ENCODE results near the gene TMC6. TPM values are rescaled to one million over a fixed set of nuclear protein-coding genes. Genes with fewer than 3 reads are reported as not detected.
A peak's percentile ranks its signal among the peaks of the same experiment; 100 is the strongest.

Gene TMC6
- total and polyA plus RNA-seq, 2 donors = 19.5 to 23.4 TPM

DNA sequence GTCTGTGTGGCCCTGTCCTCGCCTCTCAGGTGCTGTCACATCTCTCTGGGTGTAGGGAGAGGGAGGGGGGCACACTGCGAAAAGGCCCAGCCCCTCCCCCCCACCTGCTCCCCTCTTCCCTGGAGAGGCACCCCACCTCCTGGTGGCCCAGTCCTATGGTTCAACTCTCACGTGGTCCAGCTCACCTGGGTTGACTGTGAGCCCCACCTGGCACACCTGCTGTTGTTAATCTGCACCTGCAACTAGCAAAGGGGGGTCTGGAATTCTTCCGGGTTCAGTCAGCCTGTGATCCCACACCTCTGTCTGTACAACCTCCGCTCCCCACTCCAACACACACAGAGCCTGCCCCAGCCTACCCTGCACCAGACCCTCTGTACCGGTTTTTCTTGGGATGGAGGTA, 37.9 kb upstream of the TMC6 start:
- H3K36me3 ChIP-seq (ENCODE audit: insufficient read depth) = no peaks in the 10 kb centered on the region
- no peak for DNase-seq (ENCODE audit: extremely low spot score)
- 67% methylated on average over 6 of the region's 6 CpGs for WGBS
- no peaks in the 10 kb centered on the region for H3K4me1 ChIP-seq (ENCODE audit: insufficient read depth)
- H3K27ac ChIP-seq (ENCODE audit: low read depth) = no peak overlapping the region
- H3K4me3 ChIP-seq (ENCODE audit: low read depth, low read length) = no peak overlapping the region

GRCh38 chr17:78164748-78165607, 36.4 kb upstream of the TMC6 start:
- no peak overlapping the region for H3K4me3 ChIP-seq (ENCODE audit: low read depth, low read length)
- H3K27ac ChIP-seq (ENCODE audit: low read depth) = no peak overlapping the region
- no peaks in the 10 kb centered on the region for H3K36me3 ChIP-seq (ENCODE audit: insufficient read depth)
- WGBS = 89% methylated on average over 16 of the region's 16 CpGs
- no peak for DNase-seq (ENCODE audit: extremely low spot score)
- H3K4me1 ChIP-seq (ENCODE audit: insufficient read depth) = no peaks in the 10 kb centered on the region

GRCh38 chr17:78163881-78164747, 35.6 kb upstream of the TMC6 start:
- no peak for DNase-seq (ENCODE audit: extremely low spot score)
- Histone ChIP-seq H3K36me3 (ENCODE audit: insufficient read depth) (no peaks in the 10 kb centered on the region), H3K4me1 (ENCODE audit: insufficient read depth) (no peaks in the 10 kb centered on the region), H3K4me3 (ENCODE audit: low read depth, low read length) (no peak overlapping the region), H3K27ac (ENCODE audit: low read depth) (no peak overlapping the region)
- WGBS = 78% methylated on average over 22 of the region's 22 CpGs

DNA sequence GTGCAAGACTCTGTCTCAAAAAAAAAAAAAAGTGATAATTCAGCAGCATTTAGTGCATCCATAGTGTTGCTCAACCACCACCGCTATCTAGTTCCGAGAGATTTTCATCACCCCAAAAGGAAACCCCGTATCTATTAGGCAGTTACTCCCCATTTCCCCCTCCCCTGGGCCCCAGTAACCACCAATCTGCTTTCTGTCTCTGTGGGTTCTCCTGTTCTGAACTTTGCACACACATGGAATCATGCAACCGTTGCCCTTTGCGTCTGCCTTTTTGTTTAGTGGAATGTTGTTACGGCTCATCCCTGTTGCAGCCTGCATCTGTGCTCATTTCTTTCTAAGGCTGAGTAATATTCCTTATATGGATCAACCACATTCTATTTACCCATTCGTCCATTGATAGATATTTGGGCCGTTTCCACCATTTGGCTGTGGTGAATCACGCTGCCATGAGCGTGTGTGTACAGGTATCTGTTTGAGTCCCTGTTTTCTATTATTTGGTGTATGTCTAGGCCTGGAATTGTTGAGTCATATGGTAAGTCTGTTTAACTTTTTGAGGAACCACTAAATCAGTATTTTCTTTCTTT, 31.1 kb upstream of the TMC6 start:
- H3K36me3 ChIP-seq (ENCODE audit: insufficient read depth) = no peaks in the 10 kb centered on the region
- H3K4me1 ChIP-seq (ENCODE audit: insufficient read depth) = no peaks in the 10 kb centered on the region
- DNase-seq (ENCODE audit: extremely low spot score) = no peak
- no peak overlapping the region for H3K27ac ChIP-seq (ENCODE audit: low read depth)
- WGBS = 78% methylated on average over 10 of the region's 10 CpGs
- no peak overlapping the region for H3K4me3 ChIP-seq (ENCODE audit: low read depth, low read length)

- Histone ChIP-seq H3K36me3 (ENCODE audit: insufficient read depth) (no peaks in the 10 kb centered on the region), H3K27ac (ENCODE audit: low read depth) (no peak overlapping the region), H3K4me3 (ENCODE audit: low read depth, low read length) (no peak overlapping the region), H3K4me1 (ENCODE audit: insufficient read depth) (no peaks in the 10 kb centered on the region)
- WGBS = 84% methylated on average over 11 of the region's 11 CpGs
- DNase-seq (ENCODE audit: extremely low spot score) = no peak
Measured at GRCh38 chr17:78154903-78155811, 26.6 kb upstream of the TMC6 start.

- no peak for DNase-seq (ENCODE audit: extremely low spot score)
- 66% methylated on average over 7 of the region's 7 CpGs for WGBS
- H3K36me3 ChIP-seq (ENCODE audit: insufficient read depth) = no peaks in the 10 kb centered on the region
- H3K4me1 ChIP-seq (ENCODE audit: insufficient read depth) = no peaks in the 10 kb centered on the region
- H3K27ac ChIP-seq (ENCODE audit: low read depth) = no peak overlapping the region
- H3K4me3 ChIP-seq (ENCODE audit: low read depth, low read length) = no peak overlapping the region
Measured at GRCh38 chr17:78151514-78152008, 23.0 kb upstream of the TMC6 start.

DNA sequence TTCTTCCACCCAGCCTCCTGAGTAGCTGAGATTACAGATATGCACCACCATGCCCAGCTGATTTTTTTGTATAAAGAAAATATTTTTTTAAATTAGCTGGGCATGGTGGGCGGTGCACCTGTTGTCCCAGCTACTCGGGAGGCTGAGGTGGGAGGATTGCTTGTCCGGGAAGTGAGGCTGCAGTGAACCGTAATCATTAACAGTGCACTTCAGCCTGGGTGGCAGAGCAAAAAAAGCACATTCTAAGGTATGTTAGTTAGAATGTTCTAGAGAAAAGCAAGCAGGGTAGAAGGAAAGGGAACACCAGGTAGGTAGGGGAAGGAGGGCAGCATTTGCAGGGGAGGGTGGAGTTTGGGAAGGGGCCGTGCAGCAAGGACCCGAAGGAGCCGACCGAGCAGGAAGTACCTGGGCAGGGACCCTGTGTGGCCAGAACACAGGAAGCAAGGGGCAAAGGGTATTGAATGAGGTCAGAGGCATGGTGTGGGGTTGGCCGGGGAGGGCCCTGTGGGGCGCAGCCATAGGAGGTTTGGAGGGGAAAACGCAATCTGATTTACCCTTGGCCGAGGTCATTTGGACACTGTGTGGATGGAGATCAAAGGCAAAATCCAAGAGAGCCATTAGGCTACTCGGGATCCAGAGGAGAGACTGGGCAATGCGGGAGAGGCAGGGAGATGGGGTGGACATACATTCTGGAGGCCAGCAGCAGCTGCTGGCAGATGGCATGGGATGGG, 19.9 kb upstream of the TMC6 start:
- no peaks in the 10 kb centered on the region for H3K36me3 ChIP-seq (ENCODE audit: insufficient read depth)
- no peak for DNase-seq (ENCODE audit: extremely low spot score)
- H3K4me1 ChIP-seq (ENCODE audit: insufficient read depth) = no peaks in the 10 kb centered on the region
- no peak overlapping the region for H3K4me3 ChIP-seq (ENCODE audit: low read depth, low read length)
- WGBS = 76% methylated on average over 14 of the region's 14 CpGs
- no peak overlapping the region for H3K27ac ChIP-seq (ENCODE audit: low read depth)

DNA sequence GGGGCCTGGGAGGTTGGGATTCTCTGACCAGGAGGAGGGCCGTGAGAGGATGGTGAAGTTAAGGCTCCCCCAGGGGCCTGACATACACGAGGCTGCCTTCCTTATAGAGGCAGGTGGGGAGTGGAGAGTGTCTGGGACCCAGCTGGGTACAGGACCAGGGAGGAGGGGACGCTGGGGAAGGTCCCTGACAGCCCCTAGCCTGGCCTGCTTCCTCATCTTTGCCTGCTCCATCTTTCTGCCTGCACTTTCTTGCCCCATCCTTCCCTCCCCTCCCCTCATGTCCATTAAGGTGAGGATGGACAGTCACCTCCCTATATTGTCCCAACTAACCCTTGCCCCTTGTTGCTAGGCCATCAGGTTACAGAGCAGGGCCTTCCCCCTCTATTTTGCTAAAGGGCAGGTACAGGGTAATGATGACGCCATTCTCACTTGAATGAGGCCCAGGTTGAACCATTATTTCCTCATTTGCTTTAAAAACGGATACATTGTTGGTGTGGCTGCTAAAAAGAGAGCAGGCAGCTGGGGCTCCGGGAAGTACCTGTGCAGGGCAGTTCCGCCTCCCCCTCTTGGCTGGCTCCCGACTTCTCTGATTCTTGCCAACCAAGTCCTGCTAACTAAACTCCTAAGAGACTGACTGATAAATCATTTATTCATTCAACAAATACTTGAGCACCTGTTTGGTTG, 18.9 kb upstream of the TMC6 start:
- Histone ChIP-seq H3K36me3 (ENCODE audit: insufficient read depth) (no peaks in the 10 kb centered on the region), H3K27ac (ENCODE audit: low read depth) (no peak overlapping the region), H3K4me3 (ENCODE audit: low read depth, low read length) (no peak overlapping the region), H3K4me1 (ENCODE audit: insufficient read depth) (no peaks in the 10 kb centered on the region)
- DNase-seq (ENCODE audit: extremely low spot score) = no peak
- 83% methylated on average over 8 of the region's 8 CpGs for WGBS

GRCh38 chr17:78146881-78147280, 18.3 kb upstream of the TMC6 start:
- Histone ChIP-seq H3K4me1 (ENCODE audit: insufficient read depth) (no peaks in the 10 kb centered on the region), H3K27ac (ENCODE audit: low read depth) (no peak overlapping the region), H3K36me3 (ENCODE audit: insufficient read depth) (no peaks in the 10 kb centered on the region), H3K4me3 (ENCODE audit: low read depth, low read length) (no peak overlapping the region)
- WGBS = 88% methylated on average over 6 of the region's 6 CpGs
- no peak for DNase-seq (ENCODE audit: extremely low spot score)

GRCh38 chr17:78146471-78146869, 17.9 kb upstream of the TMC6 start:
- 98% methylated on average over 7 of the region's 7 CpGs for WGBS
- H3K27ac ChIP-seq (ENCODE audit: low read depth) = no peak overlapping the region

DNA sequence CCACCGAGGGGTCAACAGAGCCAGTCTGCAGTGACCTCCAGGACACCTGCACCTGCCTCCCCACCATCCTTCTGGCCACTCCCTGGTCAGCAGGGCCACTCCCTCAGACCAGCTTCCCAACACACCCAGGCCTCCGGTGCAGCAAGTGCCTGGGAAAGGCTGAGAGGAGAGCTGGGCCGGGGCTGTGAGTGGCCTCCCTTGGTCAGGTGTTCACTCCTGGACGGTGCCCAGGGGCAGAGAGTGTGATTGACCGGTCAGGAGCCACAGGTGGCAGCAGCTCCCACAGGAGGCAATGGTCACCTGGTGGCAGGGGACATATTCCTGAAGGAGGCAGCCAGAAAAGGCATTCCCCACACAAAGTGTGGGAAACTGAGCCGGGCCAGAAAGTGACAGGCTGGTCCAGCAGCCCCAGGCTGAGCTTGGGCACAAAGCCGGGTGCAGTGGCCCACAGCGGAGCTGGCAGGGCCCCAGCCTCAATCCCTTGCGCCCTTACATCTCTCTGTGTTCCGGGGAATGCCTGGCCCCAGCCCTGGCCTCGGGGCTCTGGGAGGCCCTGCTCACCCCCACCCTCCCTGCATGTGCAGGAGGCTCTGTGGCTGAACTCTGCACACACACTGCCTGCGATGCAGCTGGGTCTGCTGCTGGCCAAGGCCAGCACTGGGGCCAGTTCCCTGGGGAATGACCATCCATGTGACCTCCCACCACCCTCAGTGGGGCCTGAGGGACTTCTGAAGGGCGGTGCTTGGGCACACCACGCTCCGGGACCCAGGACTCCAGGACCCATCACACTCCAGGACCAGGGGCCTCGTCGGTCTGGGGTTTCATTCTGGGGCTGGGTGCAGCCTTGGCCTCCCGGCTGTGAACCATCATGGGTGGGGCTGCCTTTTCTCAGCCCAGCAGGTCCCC, 16.4 kb upstream of the TMC6 start:
- H3K4me1 ChIP-seq (ENCODE audit: insufficient read depth) = no peaks in the 10 kb centered on the region
- DNase-seq (ENCODE audit: extremely low spot score) = no peak
- H3K36me3 ChIP-seq (ENCODE audit: insufficient read depth) = no peaks in the 10 kb centered on the region
- H3K4me3 ChIP-seq (ENCODE audit: low read depth, low read length) = no peak overlapping the region
- H3K27ac ChIP-seq (ENCODE audit: low read depth) = peak overlapping the region; percentile 47
- WGBS = 60% methylated on average over 18 of the region's 18 CpGs

More at GRCh38 chr17:78146471-78146869, 17.9 kb upstream of the TMC6 start:
- Histone ChIP-seq H3K4me3 (ENCODE audit: low read depth, low read length) (no peak overlapping the region), H3K36me3 (ENCODE audit: insufficient read depth) (no peaks in the 10 kb centered on the region), H3K4me1 (ENCODE audit: insufficient read depth) (no peaks in the 10 kb centered on the region)
- DNase-seq (ENCODE audit: extremely low spot score) = no peak
